ENCODE results near the gene LRP10. TPM values are rescaled to one million over a fixed set of nuclear protein-coding genes. Genes with fewer than 3 reads are reported as not detected.

The LRP10 gene
- total and polyA plus RNA-seq, 2 experiments from 2014 or later, result 56.2 to 117 TPM

DNA sequence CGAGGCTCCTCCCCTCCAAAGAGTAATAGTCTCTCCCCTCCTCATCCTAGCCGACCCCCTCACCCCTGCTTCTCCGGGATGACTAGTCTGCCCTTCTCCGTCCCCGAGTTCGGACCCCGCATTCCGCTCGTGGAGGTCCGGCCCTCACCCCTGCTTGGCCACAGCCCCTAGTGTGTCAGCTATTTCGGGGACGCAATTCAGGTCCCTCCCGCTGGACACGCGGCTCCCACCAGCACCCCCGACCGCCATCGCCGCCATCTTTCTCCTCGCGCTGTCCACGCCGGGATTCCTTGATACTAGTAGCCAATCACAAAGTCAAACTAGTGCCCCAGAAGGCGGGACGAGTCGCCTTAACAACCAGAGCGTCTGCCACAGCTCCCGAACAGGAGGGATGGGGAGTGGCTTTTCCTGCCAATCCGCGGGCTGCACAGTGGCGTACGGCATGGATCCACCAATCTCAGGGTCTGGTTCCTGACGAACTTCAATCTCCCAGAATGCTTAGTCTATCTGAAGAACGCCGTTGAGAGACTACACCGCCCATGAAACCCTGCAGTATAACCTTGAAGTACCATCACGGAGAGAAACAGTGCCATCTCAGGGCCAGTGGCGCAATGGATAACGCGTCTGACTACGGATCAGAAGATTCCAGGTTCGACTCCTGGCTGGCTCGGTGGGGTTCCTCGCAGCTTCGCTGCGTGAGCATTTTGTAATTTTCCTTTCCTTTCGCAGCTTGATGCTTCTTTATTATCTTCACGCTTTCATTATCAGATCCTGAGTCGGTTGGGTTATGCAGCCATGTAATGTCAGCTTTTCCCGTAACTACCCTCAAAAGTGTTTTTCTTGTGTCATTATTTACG is 57.8 kb downstream of the LRP10 start, which contains the start of gene PRMT5:
Gene PRMT5 (minus strand): TSS at position 273 of the 857 bp plus-strand sequence. CDS start 15 bp downstream, at position 258.
- TF ChIP-seq, protein P1, sequence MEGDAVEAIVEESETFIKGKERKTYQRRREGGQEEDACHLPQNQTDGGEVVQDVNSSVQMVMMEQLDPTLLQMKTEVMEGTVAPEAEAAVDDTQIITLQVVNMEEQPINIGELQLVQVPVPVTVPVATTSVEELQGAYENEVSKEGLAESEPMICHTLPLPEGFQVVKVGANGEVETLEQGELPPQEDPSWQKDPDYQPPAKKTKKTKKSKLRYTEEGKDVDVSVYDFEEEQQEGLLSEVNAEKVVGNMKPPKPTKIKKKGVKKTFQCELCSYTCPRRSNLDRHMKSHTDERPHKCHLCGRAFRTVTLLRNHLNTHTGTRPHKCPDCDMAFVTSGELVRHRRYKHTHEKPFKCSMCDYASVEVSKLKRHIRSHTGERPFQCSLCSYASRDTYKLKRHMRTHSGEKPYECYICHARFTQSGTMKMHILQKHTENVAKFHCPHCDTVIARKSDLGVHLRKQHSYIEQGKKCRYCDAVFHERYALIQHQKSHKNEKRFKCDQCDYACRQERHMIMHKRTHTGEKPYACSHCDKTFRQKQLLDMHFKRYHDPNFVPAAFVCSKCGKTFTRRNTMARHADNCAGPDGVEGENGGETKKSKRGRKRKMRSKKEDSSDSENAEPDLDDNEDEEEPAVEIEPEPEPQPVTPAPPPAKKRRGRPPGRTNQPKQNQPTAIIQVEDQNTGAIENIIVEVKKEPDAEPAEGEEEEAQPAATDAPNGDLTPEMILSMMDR (IDR thresholded peaks at IDR 0.05; ENCODE audit: poor library complexity), result no peak
- TF ChIP-seq EZH2 (IDR thresholded peaks at IDR 0.05; ENCODE audit: borderline replicate concordance), result no peak
- no peak for TF ChIP-seq EZH2phosphoT487 (IDR thresholded peaks at IDR 0.05; ENCODE audit: low read depth, severe bottlenecking, unreplicated experiment)
- Histone ChIP-seq H3K79me2 (peaks cover 21% of the 10 kb centered on the region), H3K4me2 (peak within 1 kb of the TSS; percentile 93), H3K27ac (peak within 1 kb of the TSS; percentile 86), H4K20me1 (ENCODE audit: insufficient read depth, poor library complexity, severe bottlenecking) (no peaks in the 10 kb centered on the region), H3K9me2 (replicated peaks; ENCODE audit: insufficient read depth) (no peaks in the 10 kb centered on the region), H3K36me3 (replicated peaks; ENCODE audit: insufficient read depth, low read depth) (no peaks in the 10 kb centered on the region), H3K4me3 (peak within 1 kb of the TSS; percentile 44), H3K4me1 (ENCODE audit: insufficient read depth) (peaks cover 4% of the 10 kb centered on the region), H3K9me3 (ENCODE audit: low read depth) (no peaks in the 10 kb centered on the region), H3K27me3 (no peaks in the 10 kb centered on the region), H2AFZ (peak within 1 kb of the TSS; percentile 63)
- 2% methylated on average over 49 of the region's 51 CpGs for WGBS (ENCODE audit: low lambda C conversion rate, missing lambda C conversion rate)
- DNase-seq (ENCODE audit: low spot score), result peak; percentile 99

DNA sequence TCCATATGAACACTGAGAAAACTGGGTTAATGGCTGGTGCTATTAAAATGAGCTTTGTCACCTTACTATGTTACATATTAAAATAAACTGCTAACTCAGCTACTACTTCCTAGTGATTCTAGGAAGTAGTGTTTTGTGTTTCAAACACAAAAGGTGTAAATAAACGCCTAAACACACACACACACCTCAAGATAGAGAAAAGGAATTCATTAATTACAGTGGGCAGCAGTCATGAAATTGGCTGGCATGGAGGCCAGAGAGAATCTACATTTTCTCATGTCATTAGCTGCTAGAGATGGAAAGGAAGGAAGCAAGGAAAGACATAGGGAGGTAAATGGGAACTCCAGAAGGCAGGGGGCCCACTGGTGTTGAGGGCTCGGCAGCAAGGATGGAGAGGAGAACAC is 58.4 kb downstream of the LRP10 start:
- Histone ChIP-seq H2AFZ (peak overlapping the region; percentile 63), H3K9me2 (replicated peaks; ENCODE audit: insufficient read depth) (no peaks in the 10 kb centered on the region), H3K79me2 (peaks cover 21% of the 10 kb centered on the region), H3K4me3 (peak overlapping the region; percentile 25), H3K36me3 (replicated peaks; ENCODE audit: insufficient read depth, low read depth) (no peaks in the 10 kb centered on the region), H3K4me2 (peak overlapping the region; percentile 72), H3K9me3 (ENCODE audit: low read depth) (no peaks in the 10 kb centered on the region), H3K27ac (peak overlapping the region; percentile 72), H3K4me1 (ENCODE audit: insufficient read depth) (peaks cover 4% of the 10 kb centered on the region), H4K20me1 (ENCODE audit: insufficient read depth, poor library complexity, severe bottlenecking) (no peaks in the 10 kb centered on the region), H3K27me3 (no peaks in the 10 kb centered on the region)
- no peak for DNase-seq (ENCODE audit: low spot score)
- TF ChIP-seq, protein P1 (IDR thresholded peaks at IDR 0.05; ENCODE audit: poor library complexity), result no peak
- no peak for TF ChIP-seq EZH2 (IDR thresholded peaks at IDR 0.05; ENCODE audit: borderline replicate concordance)
- no peak for TF ChIP-seq EZH2phosphoT487 (IDR thresholded peaks at IDR 0.05; ENCODE audit: low read depth, severe bottlenecking, unreplicated experiment)
- 0% methylated on average over 2 of the region's 2 CpGs for WGBS (ENCODE audit: low lambda C conversion rate, missing lambda C conversion rate)

Small RNAs within 50 kb of the gene (small RNA-seq; reads per million reads assigned to genes)
- gene RF00019, result not detected

Other genes with a start within 250 kb of the LRP10 start
- gene OR6J1, start 227.4 kb upstream of the LRP10 start, total RNA-seq, result 0.03 TPM in 1 of 2 replicates, not detected in the other
- not detected in 2 replicates for gene OR6J1, start 227.4 kb upstream of the LRP10 start, polyA plus RNA-seq
- 88.1 and 107 TPM in 2 replicates for gene OXA1L, start 105.1 kb upstream of the LRP10 start, total RNA-seq
- 59.4 and 64.3 TPM in 2 replicates for gene OXA1L, start 105.1 kb upstream of the LRP10 start, polyA plus RNA-seq
- gene SLC7A7, start 56.3 kb upstream of the LRP10 start, total RNA-seq, result 337 and 381 TPM in 2 replicates
- gene SLC7A7, start 56.3 kb upstream of the LRP10 start, polyA plus RNA-seq, result 169 and 206 TPM in 2 replicates
- 50.6 and 164 TPM in 2 replicates for gene MRPL52, start 41.9 kb upstream of the LRP10 start, total RNA-seq
- gene MRPL52, start 41.9 kb upstream of the LRP10 start, polyA plus RNA-seq, result 214 and 227 TPM in 2 replicates
- 122 and 160 TPM in 2 replicates for gene MMP14, start 35.2 kb upstream of the LRP10 start, total RNA-seq
- gene MMP14, start 35.2 kb upstream of the LRP10 start, polyA plus RNA-seq, result 17.1 and 21.4 TPM in 2 replicates
- 1.5 and 1.9 TPM in 2 replicates for gene REM2, start 11.5 kb downstream of the LRP10 start, total RNA-seq
- gene REM2, start 11.5 kb downstream of the LRP10 start, polyA plus RNA-seq, result 5.5 and 6.3 TPM in 2 replicates
- gene RBM23, start 47.4 kb downstream of the LRP10 start, total RNA-seq, result 236 and 749 TPM in 2 replicates
- 72.9 and 74.1 TPM in 2 replicates for gene RBM23, start 47.4 kb downstream of the LRP10 start, polyA plus RNA-seq
- gene PRMT5, start 57.6 kb downstream of the LRP10 start, total RNA-seq, result 38.9 and 52.2 TPM in 2 replicates
- gene PRMT5, start 57.6 kb downstream of the LRP10 start, polyA plus RNA-seq, result 54.1 and 72.3 TPM in 2 replicates
- 34.8 and 46.4 TPM in 2 replicates for gene HAUS4, start 85.3 kb downstream of the LRP10 start, total RNA-seq
- gene HAUS4, start 85.3 kb downstream of the LRP10 start, polyA plus RNA-seq, result 16.2 and 21.8 TPM in 2 replicates
- gene AJUBA, start 110.8 kb downstream of the LRP10 start, total RNA-seq, result 75.1 and 80.8 TPM in 2 replicates
- gene AJUBA, start 110.8 kb downstream of the LRP10 start, polyA plus RNA-seq, result 36.2 and 43.2 TPM in 2 replicates
- 7.8 and 8.8 TPM in 2 replicates for gene C14orf93, start 138.4 kb downstream of the LRP10 start, total RNA-seq
- 5.7 and 6.5 TPM in 2 replicates for gene C14orf93, start 138.4 kb downstream of the LRP10 start, polyA plus RNA-seq
- gene PSMB5, start 163.2 kb downstream of the LRP10 start, total RNA-seq, result 171 and 190 TPM in 2 replicates
- gene PSMB5, start 163.2 kb downstream of the LRP10 start, polyA plus RNA-seq, result 299 and 319 TPM in 2 replicates
- gene PSMB11, start 170.5 kb downstream of the LRP10 start, total RNA-seq, result not detected in 2 replicates
- not detected in 2 replicates for gene PSMB11, start 170.5 kb downstream of the LRP10 start, polyA plus RNA-seq
- 6.7 and 6.9 TPM in 2 replicates for gene CDH24, start 185.8 kb downstream of the LRP10 start, total RNA-seq
- gene CDH24, start 185.8 kb downstream of the LRP10 start, polyA plus RNA-seq, result 18.0 and 19.8 TPM in 2 replicates
- gene ACIN1, start 223.4 kb downstream of the LRP10 start, total RNA-seq, result 97.5 and 108 TPM in 2 replicates
- gene ACIN1, start 223.4 kb downstream of the LRP10 start, polyA plus RNA-seq, result 44.3 and 49.2 TPM in 2 replicates
- 47.7 and 64.9 TPM in 2 replicates for gene C14orf119, start 223.8 kb downstream of the LRP10 start, total RNA-seq
- 118 and 146 TPM in 2 replicates for gene C14orf119, start 223.8 kb downstream of the LRP10 start, polyA plus RNA-seq
- not detected in 2 replicates for gene CIROP, start 233.2 kb downstream of the LRP10 start, total RNA-seq
- gene CIROP, start 233.2 kb downstream of the LRP10 start, polyA plus RNA-seq, result not detected in 2 replicates
- not detected in 2 replicates for gene CEBPE, start 247.5 kb downstream of the LRP10 start, total RNA-seq
- not detected in 2 replicates for gene CEBPE, start 247.5 kb downstream of the LRP10 start, polyA plus RNA-seq

All from hepatocyte (in vitro differentiated cells).